Panc1 (cell line): Measurements from ENCODE around the gene CDK5. TPM values are rescaled to one million over a fixed set of nuclear protein-coding genes. Genes with fewer than 3 reads are reported as not detected.
"Not testable (repeated sequence)": the region's sequence is repeated elsewhere in the genome, so short reads cannot be mapped to it uniquely, and the experiment has no call there.

ENCODE experiments used
- ATAC-seq: fragments of 200-7000 bp; cut with Tn5 transposase; 2 replicates; pipeline ENCODE4 v1.9.1; 2020; ENCODE audit warnings: mild to moderate bottlenecking, moderate library complexity
- BruUV-seq: library from RNA; stranded (reverse); fragments of 400-500 nt; replicated peaks from 2 replicates; lab custom pipeline; 2021; lab: Mats Ljungman, UMichigan
- CTCF ChIA-PET: fragments of 300-600 bp; sonication (Branson Sonifier 250); formaldehyde crosslinking; loops from one replicate; lab custom pipeline; 2022; ENCODE audit warnings: antibody characterized with exemption; lab: Charles Lee
- POLR2A ChIA-PET: fragments of 300-600 bp; sonication (Branson Sonifier 250); formaldehyde crosslinking; loops from one replicate; lab custom pipeline; 2022; ENCODE audit warnings: antibody characterized with exemption; lab: Charles Lee
- DNase-seq: peaks from one replicate; pipeline ENCODE4 v3.0.0-alpha.2; 2010; ENCODE audit warnings: low read depth, low spot score
- H3K27ac ChIP-seq: 2 replicates; pipeline ENCODE4 v1.5.1; 2011; ENCODE audit warnings: mild to moderate bottlenecking, low read length, inconsistent platforms
- H3K27me3 ChIP-seq: fragments of 200-500 bp; sonication (Bioruptor generic); 2 replicates; pipeline ENCODE4 v1.6.0; 2014; ENCODE audit warnings: low read length, inconsistent platforms; ENCODE audit not compliant: control insufficient read depth, insufficient read depth
- H3K36me3 ChIP-seq: fragments of 200-500 bp; sonication (Bioruptor generic); 2 replicates; pipeline ENCODE4 v1.5.1; 2014; ENCODE audit warnings: inconsistent platforms, mild to moderate bottlenecking, low read length, moderate library complexity; ENCODE audit not compliant: control insufficient read depth, insufficient read depth
- H3K4me1 ChIP-seq: 2 replicates; pipeline ENCODE4 v1.5.1; 2011; ENCODE audit warnings: inconsistent platforms, mild to moderate bottlenecking, low read length, moderate library complexity; ENCODE audit not compliant: control insufficient read depth, insufficient read depth
- H3K4me3 ChIP-seq, 2 experiments: 2 replicates each; pipeline ENCODE4 v1.5.1; 2011 to 2012; ENCODE audit warnings: low read depth in 2 of 2, low read length in 2 of 2, mild to moderate bottlenecking in 2 of 2, inconsistent platforms in 1 of 2, moderate library complexity in 1 of 2
- H3K9me3 ChIP-seq: fragments of 200-500 bp; sonication (Bioruptor generic); 2 replicates; pipeline ENCODE4 v1.5.1; 2014; ENCODE audit warnings: low read depth, mild to moderate bottlenecking, inconsistent platforms, low read length, moderate library complexity; ENCODE audit not compliant: control insufficient read depth, insufficient read depth
- POLR2AphosphoS5 ChIP-seq: IDR thresholded peaks from 2 replicates; pipeline ENCODE4 v1.6.1; 2012; ENCODE audit warnings: mild to moderate bottlenecking, low read depth, low read length, moderate library complexity
- SIN3A ChIP-seq: IDR thresholded peaks from 2 replicates; pipeline ENCODE4 v1.6.1; 2012; ENCODE audit warnings: low read depth, mild to moderate bottlenecking, low read length, moderate library complexity, borderline replicate concordance; ENCODE audit not compliant: insufficient read depth
- TCF7L2 ChIP-seq: IDR thresholded peaks from 2 replicates; pipeline ENCODE4 v1.6.1; 2011; ENCODE audit warnings: mild to moderate bottlenecking, low read depth, low read length, inconsistent platforms
- in situ Hi-C: cut with HindIII; loops from 2 replicates; pipeline ENCODE4 v1.10.0; 2016; ENCODE audit warnings: low sequenced_read_pairs, low pct_unique_long_range_greater_than_20kb
- intact Hi-C: fragments of 100-400 bp; cut with micrococcal nuclease; formaldehyde crosslinking; loops from one replicate; pipeline ENCODE4 v1.10.0; 2022; ENCODE audit not compliant: unreplicated experiment
- total RNA-seq: library from RNA; stranded (reverse); gene quantifications from one replicate; pipeline ENCODE4 v1.2.1, GENCODE V29; 2021; ENCODE audit not compliant: unreplicated experiment
- TF ChIP-seq, protein P1 (sequence below): fragments of 450-650 bp; IDR thresholded peaks from 2 replicates; pipeline ENCODE4 v1.5.1; 2017; ENCODE audit warnings: mild to moderate bottlenecking
- TF ChIP-seq, protein P2 (sequence below), 2 experiments: IDR thresholded peaks; 2 replicates each; pipeline ENCODE4 v1.6.1; 2011 to 2012; ENCODE audit warnings: low read depth in 2 of 2, control low read depth in 1 of 2, low read length in 1 of 2, mild to moderate bottlenecking in 1 of 2, moderate library complexity in 1 of 2; ENCODE audit not compliant: insufficient read depth in 1 of 2

The CDK5 gene
- total RNA-seq, 1 experiment from 2014 or later = 25.6 TPM

DNA sequence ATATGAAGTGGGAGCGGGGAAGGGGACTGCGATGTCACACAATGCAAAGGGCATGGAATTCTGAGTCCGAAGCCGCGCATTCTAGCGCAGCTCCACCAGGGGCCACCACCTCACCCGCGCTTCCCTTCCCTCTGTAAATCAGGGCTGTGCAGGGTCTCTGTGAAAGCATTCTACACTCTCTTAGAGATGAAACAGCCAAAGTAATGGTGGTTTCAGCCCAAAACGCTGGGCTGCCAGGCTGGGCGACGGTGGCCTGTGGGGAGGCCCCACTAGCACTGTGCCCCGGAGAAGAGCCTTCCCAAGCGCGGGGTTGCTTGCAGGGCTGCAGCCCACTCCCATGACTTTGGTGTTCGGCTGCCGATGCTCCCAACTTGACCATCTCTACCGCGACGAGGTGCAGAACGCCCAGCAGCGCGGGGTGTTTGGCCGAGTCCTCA, 44.8 kb downstream of the CDK5 start:
- Histone ChIP-seq H3K36me3 (no peaks in the 10 kb centered on the region), H3K27ac (no peak overlapping the region), H3K4me1 (peaks cover 33% of the 10 kb centered on the region), H3K27me3 (no peaks in the 10 kb centered on the region), H3K4me3 (no peak overlapping the region; a peak in 1 of 4 replicates), H3K9me3 (no peaks in the 10 kb centered on the region)
- ChIA-PET CTCF (no interaction called here), POLR2A (interaction anchor here (0.6 kb wide), 1 partner anchor 21 kb away, joined by 7 read pairs; no protein-coding TSS in a partner anchor)
- in situ Hi-C loops (no loop called here), intact Hi-C loops (loop anchor here (2.0 kb wide), 1 partner anchor 98 kb away; no protein-coding TSS in a partner anchor)
- BruUV-seq = no TSS peak
- ATAC-seq = peak; percentile 47
- DNase-seq = no peak
- TF ChIP-seq, protein P1, sequence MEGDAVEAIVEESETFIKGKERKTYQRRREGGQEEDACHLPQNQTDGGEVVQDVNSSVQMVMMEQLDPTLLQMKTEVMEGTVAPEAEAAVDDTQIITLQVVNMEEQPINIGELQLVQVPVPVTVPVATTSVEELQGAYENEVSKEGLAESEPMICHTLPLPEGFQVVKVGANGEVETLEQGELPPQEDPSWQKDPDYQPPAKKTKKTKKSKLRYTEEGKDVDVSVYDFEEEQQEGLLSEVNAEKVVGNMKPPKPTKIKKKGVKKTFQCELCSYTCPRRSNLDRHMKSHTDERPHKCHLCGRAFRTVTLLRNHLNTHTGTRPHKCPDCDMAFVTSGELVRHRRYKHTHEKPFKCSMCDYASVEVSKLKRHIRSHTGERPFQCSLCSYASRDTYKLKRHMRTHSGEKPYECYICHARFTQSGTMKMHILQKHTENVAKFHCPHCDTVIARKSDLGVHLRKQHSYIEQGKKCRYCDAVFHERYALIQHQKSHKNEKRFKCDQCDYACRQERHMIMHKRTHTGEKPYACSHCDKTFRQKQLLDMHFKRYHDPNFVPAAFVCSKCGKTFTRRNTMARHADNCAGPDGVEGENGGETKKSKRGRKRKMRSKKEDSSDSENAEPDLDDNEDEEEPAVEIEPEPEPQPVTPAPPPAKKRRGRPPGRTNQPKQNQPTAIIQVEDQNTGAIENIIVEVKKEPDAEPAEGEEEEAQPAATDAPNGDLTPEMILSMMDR = peak; percentile 85
- no peak for TF ChIP-seq POLR2AphosphoS5

DNA sequence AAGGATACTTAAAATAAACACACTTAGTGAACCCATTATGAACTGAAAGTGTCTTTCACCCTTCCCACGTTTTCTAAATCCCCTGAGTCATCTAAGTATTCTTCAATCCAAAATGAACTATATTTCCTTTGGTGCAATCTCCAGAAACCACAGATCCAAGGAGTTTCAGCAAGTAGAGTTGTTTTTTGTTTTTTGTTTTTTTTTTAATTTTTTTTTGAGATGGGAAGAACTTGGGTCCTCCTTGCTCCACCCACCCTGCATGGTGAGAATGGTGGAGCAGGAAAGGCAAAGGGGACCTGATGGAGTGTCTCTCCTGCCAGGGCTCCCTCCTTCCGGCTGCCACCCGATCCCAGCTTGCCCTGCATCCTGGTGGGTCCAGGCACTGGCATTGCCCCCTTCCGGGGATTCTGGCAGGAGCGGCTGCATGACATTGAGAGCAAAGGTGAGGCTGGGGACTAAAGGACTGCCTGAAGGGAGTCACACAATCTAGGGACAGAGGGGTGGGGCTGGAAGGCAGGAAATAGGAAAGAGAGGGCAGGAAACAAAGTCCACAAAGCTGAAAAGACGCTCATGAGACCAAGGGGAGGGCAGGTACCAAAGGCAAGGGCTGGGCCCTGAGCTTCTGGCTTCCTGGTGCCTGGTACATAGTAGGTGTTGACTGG, 45.5 kb downstream of the CDK5 start:
- TF ChIP-seq TCF7L2 (no peak), SIN3A (no peak), POLR2AphosphoS5 (no peak)
- TF ChIP-seq, protein P1 = no peak
- TF ChIP-seq, protein P2, sequence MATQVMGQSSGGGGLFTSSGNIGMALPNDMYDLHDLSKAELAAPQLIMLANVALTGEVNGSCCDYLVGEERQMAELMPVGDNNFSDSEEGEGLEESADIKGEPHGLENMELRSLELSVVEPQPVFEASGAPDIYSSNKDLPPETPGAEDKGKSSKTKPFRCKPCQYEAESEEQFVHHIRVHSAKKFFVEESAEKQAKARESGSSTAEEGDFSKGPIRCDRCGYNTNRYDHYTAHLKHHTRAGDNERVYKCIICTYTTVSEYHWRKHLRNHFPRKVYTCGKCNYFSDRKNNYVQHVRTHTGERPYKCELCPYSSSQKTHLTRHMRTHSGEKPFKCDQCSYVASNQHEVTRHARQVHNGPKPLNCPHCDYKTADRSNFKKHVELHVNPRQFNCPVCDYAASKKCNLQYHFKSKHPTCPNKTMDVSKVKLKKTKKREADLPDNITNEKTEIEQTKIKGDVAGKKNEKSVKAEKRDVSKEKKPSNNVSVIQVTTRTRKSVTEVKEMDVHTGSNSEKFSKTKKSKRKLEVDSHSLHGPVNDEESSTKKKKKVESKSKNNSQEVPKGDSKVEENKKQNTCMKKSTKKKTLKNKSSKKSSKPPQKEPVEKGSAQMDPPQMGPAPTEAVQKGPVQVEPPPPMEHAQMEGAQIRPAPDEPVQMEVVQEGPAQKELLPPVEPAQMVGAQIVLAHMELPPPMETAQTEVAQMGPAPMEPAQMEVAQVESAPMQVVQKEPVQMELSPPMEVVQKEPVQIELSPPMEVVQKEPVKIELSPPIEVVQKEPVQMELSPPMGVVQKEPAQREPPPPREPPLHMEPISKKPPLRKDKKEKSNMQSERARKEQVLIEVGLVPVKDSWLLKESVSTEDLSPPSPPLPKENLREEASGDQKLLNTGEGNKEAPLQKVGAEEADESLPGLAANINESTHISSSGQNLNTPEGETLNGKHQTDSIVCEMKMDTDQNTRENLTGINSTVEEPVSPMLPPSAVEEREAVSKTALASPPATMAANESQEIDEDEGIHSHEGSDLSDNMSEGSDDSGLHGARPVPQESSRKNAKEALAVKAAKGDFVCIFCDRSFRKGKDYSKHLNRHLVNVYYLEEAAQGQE (IDR thresholded peaks at IDR 0.05; ENCODE audit: insufficient read depth in 1 of 2, low read depth in 2 of 2, low read length in 1 of 2) = no peak
- in situ Hi-C loops = no loop called here
- no peak for DNase-seq
- no peaks in the 10 kb centered on the region for H3K9me3 ChIP-seq
- no peaks in the 10 kb centered on the region for H3K27me3 ChIP-seq
- peaks cover 34% of the 10 kb centered on the region for H3K4me1 ChIP-seq
- no peaks in the 10 kb centered on the region for H3K36me3 ChIP-seq
- intact Hi-C loops = loop anchor here (2.0 kb wide), 1 partner anchor 99 kb away; no protein-coding TSS in a partner anchor
- no peak overlapping the region for H3K4me3 ChIP-seq
- CTCF ChIA-PET = no interaction called here
- POLR2A ChIA-PET = interaction anchor here (0.6 kb wide), 1 partner anchor 21 kb away, joined by 7 read pairs; no protein-coding TSS in a partner anchor
- ATAC-seq = no peak
- no TSS peak for BruUV-seq
- H3K27ac ChIP-seq = 0 out of 2 replicates have a peak overlapping the region, but pooled peaks have one; percentile 17

DNA sequence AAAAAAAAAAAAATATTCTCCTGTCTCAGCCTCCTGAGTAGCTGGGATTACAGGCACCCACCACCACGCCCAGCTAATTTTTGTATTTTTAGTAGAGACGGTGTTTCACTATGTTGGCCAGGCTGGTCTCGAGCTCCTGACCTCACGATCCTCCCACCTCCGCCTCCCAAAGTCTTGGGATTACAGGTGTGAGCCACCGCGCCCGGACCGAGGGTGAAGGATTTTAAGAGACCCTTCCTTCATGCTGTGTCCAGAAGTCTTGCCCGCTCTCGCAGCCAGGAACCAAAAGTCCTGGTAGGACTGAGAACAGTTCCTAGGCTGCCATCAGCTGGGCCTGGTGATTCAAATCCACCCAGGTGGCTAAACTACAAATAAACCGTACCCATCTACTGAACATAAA, 46.1 kb downstream of the CDK5 start:
- BruUV-seq = not testable (repeated sequence)

More for the DNA sequence above, 46.1 kb downstream of the CDK5 start:
- H3K9me3 ChIP-seq, CTCF ChIA-PET, ATAC-seq, in situ Hi-C loops, H3K36me3 ChIP-seq, DNase-seq, POLR2A ChIA-PET, H3K4me3 ChIP-seq, H3K27me3 ChIP-seq: not testable (repeated sequence)
- intact Hi-C loops = loop anchor here (2.0 kb wide), 1 partner anchor 99 kb away; no protein-coding TSS in a partner anchor
- peaks cover 34% of the 10 kb centered on the region for H3K4me1 ChIP-seq
- H3K27ac ChIP-seq = 0 out of 2 replicates have a peak overlapping the region, but pooled peaks have one; percentile 17
